ENCODE results near the gene SLC19A2. TPM values are rescaled to one million over a fixed set of nuclear protein-coding genes. Genes with fewer than 3 reads are reported as not detected.

SLC19A2 gene
- total and polyA plus RNA-seq, 3 experiments from 2014 or later: 0.62 to 9.3 (median 8.3) TPM

DNA sequence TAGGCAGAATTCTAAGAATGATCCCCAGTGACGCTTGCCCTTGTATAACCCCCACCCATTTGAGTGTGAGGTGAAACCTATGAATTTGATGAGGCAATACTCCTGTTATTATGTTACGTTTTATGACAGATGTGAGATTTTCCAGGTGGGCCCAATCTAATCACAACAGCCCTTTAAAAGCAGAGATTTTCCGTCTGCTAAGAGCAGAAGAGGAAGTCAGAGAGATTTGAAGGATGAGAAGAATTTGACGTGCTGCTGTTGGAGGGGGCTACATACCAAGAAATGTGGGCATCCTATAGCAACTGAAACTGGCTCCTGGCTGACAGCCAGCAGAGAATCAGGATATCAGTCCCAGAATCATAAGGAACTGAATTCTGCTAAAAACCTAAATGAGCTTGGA is 2.4 kb upstream of the SLC19A2 start:
- Histone ChIP-seq H3K4me3 (ENCODE audit: low read length) (no peak overlapping the region), H3K4me1 (ENCODE audit: insufficient read depth, low read length) (peaks cover 13% of the 10 kb centered on the region), H3K9me3 (ENCODE audit: low read length) (no peaks in the 10 kb centered on the region), H3K27me3 (ENCODE audit: insufficient read depth, low read length, poor library complexity, severe bottlenecking) (no peaks in the 10 kb centered on the region), H3K27ac (ENCODE audit: low read depth, low read length) (no peak overlapping the region), H3K36me3 (ENCODE audit: insufficient read depth, low read length) (no peaks in the 10 kb centered on the region)
- Mint-ChIP-seq H3K4me1 (peaks cover 30 to 32% (median 30%) of the 10 kb centered on the region in 3 donors), H3K4me3 (peak overlapping the region in 1 of 7 donors; percentile 50), H3K9me3 (no peaks in the 10 kb centered on the region), H3K27ac (no peak overlapping the region), H3K27me3 (peaks cover 7 to 10% of the 10 kb centered on the region in 2 donors), H3K36me3 (peaks cover 0 to 9% (median 0%) of the 10 kb centered on the region in 3 donors)
- ChIA-PET CTCF (no interaction called here), POLR2A (no interaction called here)
- no peak for DNase-seq

DNA sequence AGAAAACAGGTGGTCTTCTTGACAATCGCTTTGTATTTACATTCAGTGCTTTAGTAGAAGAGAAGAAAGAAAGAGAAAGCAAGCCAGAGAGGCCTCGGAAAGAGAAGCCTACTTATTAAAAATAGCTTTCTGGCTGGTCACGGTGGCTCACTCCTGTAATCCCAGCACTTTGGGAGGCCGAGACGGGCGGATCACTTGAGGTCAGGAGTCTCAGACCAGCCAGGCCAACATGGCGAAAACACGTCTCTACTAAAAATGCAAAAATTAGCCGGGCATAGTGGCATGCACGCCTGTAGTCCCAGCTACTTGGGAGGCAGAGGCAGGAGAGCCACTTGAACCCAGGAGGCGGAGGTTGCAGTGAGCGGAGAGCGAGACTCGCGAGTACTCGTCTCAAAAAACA is 1.8 kb upstream of the SLC19A2 start:
- ChIA-PET POLR2A (no interaction called here), CTCF (no interaction called here)
- no peak overlapping the region for H3K27ac Mint-ChIP-seq
- peak overlapping the region in 2 of 7 donors; percentile 52 to 100 for H3K4me3 Mint-ChIP-seq
- peaks cover 13% of the 10 kb centered on the region for H3K4me1 ChIP-seq (ENCODE audit: insufficient read depth, low read length)
- H3K9me3 Mint-ChIP-seq: no peaks in the 10 kb centered on the region
- H3K4me3 ChIP-seq (ENCODE audit: low read length): no peak overlapping the region
- H3K9me3 ChIP-seq (ENCODE audit: low read length): no peaks in the 10 kb centered on the region
- H3K4me1 Mint-ChIP-seq: peaks cover 30 to 33% (median 32%) of the 10 kb centered on the region in 3 donors
- DNase-seq: no peak
- H3K27me3 ChIP-seq (ENCODE audit: insufficient read depth, low read length, poor library complexity, severe bottlenecking): no peaks in the 10 kb centered on the region
- no peaks in the 10 kb centered on the region for H3K36me3 ChIP-seq (ENCODE audit: insufficient read depth, low read length)
- peaks cover 0 to 9% (median 0%) of the 10 kb centered on the region in 3 donors for H3K36me3 Mint-ChIP-seq
- H3K27ac ChIP-seq (ENCODE audit: low read depth, low read length): no peak overlapping the region
- peaks cover 6 to 7% of the 10 kb centered on the region in 2 donors for H3K27me3 Mint-ChIP-seq

- ChIA-PET POLR2A (no interaction called here), CTCF (no interaction called here)
- DNase-seq: no peak
- Mint-ChIP-seq H3K4me3 (peak overlapping the region in 4 of 7 donors; percentile 33 to 100 (median 94)), H3K9me3 (no peaks in the 10 kb centered on the region), H3K27ac (peak overlapping the region in 2 of 8 donors; percentile 83 to 97), H3K4me1 (peaks cover 30 to 34% (median 32%) of the 10 kb centered on the region in 3 donors), H3K36me3 (peaks cover 0 to 9% (median 0%) of the 10 kb centered on the region in 3 donors), H3K27me3 (peaks cover 5 to 6% of the 10 kb centered on the region in 2 donors)
- H3K4me1 ChIP-seq (ENCODE audit: insufficient read depth, low read length): peaks cover 13% of the 10 kb centered on the region
- H3K4me3 ChIP-seq (ENCODE audit: low read length): no peak overlapping the region
- no peak overlapping the region for H3K27ac ChIP-seq (ENCODE audit: low read depth, low read length)
- no peaks in the 10 kb centered on the region for H3K9me3 ChIP-seq (ENCODE audit: low read length)
- no peaks in the 10 kb centered on the region for H3K36me3 ChIP-seq (ENCODE audit: insufficient read depth, low read length)
- no peaks in the 10 kb centered on the region for H3K27me3 ChIP-seq (ENCODE audit: insufficient read depth, low read length, poor library complexity, severe bottlenecking)
These were observed 1.4 kb upstream of the SLC19A2 start for GRCh38 chr1:169487133-169487532.

- ChIA-PET CTCF (interaction anchor here (0.9 to 1.0 kb wide), 2 partner anchors 42 to 61 kb away, joined by 3 to 4 read pairs; no protein-coding TSS in a partner anchor), POLR2A (interaction anchor here (0.7 kb wide), 1 partner anchor 1144 kb away, joined by 4 read pairs; no protein-coding TSS in a partner anchor)
- H3K27ac Mint-ChIP-seq: peak overlapping the region; percentile 83 to 97 (median 94)
- Histone ChIP-seq H3K36me3 (ENCODE audit: insufficient read depth, low read length) (no peaks in the 10 kb centered on the region), H3K4me1 (ENCODE audit: insufficient read depth, low read length) (peaks cover 13% of the 10 kb centered on the region), H3K4me3 (ENCODE audit: low read length) (peak overlapping the region; percentile 88), H3K27me3 (ENCODE audit: insufficient read depth, low read length, poor library complexity, severe bottlenecking) (no peaks in the 10 kb centered on the region), H3K27ac (ENCODE audit: low read depth, low read length) (peak overlapping the region; percentile 78), H3K9me3 (ENCODE audit: low read length) (no peaks in the 10 kb centered on the region)
- no peak for DNase-seq
- peaks cover 30 to 34% (median 32%) of the 10 kb centered on the region in 3 donors for H3K4me1 Mint-ChIP-seq
- H3K9me3 Mint-ChIP-seq: no peaks in the 10 kb centered on the region
- peaks cover 4 to 6% of the 10 kb centered on the region in 2 donors for H3K27me3 Mint-ChIP-seq
- peak overlapping the region; percentile 88 to 100 (median 94) for H3K4me3 Mint-ChIP-seq
- peaks cover 0 to 9% (median 0%) of the 10 kb centered on the region in 3 donors for H3K36me3 Mint-ChIP-seq
These were observed 722 bp upstream of the SLC19A2 start for GRCh38 chr1:169486281-169487051.

DNA sequence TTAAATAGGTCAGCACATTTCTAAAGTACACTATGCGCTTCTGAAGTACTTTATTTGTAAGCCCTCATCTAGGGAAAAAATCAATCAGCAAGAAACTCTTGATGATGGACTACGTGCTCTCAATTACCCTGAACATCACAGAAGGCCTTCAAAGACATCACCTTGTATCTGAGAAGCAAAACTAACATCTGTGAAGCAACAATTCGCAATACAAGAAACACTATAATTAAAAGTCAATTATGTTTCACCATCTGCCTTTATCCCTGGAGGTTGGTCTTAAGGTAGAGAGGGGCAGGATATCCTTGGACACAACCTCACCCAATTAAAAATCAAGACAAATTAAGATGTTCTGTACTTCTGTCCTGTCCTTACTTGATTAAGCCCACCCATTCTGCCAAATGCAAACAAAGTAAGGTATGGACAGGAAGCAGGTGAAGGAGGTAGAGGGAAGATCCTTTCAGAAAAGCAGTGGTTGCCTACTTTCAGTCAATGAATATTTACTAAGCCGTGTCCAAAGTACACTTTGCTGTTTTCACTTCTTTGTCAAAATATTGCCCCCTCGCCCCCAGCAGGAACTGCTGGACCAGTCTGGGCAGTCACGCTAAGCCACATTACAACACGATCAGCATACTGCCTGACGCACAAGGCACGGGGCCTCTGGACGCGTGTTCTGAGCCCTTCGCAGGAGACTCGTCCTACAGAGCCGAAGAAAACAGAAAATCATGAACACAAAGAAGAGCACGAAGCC is 887 bp downstream of the SLC19A2 start:
- Mint-ChIP-seq H3K27me3 (peaks cover 4 to 6% of the 10 kb centered on the region in 2 donors), H3K27ac (peak overlapping the region; percentile 64 to 97 (median 92)), H3K36me3 (peaks cover 0 to 9% (median 0%) of the 10 kb centered on the region in 3 donors), H3K4me3 (peak overlapping the region; percentile 88 to 100 (median 94)), H3K9me3 (no peaks in the 10 kb centered on the region), H3K4me1 (peaks cover 32 to 38% (median 33%) of the 10 kb centered on the region in 3 donors)
- Histone ChIP-seq H3K4me3 (ENCODE audit: low read length) (peak overlapping the region; percentile 88), H3K27ac (ENCODE audit: low read depth, low read length) (peak overlapping the region; percentile 78), H3K36me3 (ENCODE audit: insufficient read depth, low read length) (no peaks in the 10 kb centered on the region), H3K4me1 (ENCODE audit: insufficient read depth, low read length) (peaks cover 13% of the 10 kb centered on the region), H3K9me3 (ENCODE audit: low read length) (no peaks in the 10 kb centered on the region), H3K27me3 (ENCODE audit: insufficient read depth, low read length, poor library complexity, severe bottlenecking) (no peaks in the 10 kb centered on the region)
- CTCF ChIA-PET: no interaction called here
- peak in 2 of 5 donors; percentile 6 to 7 for DNase-seq
- POLR2A ChIA-PET: no interaction called here

GRCh38 chr1:169484101-169484500 is 1.6 kb downstream of the SLC19A2 start:
- Histone ChIP-seq H3K9me3 (ENCODE audit: low read length) (no peaks in the 10 kb centered on the region), H3K27ac (ENCODE audit: low read depth, low read length) (peak overlapping the region; percentile 19), H3K4me3 (ENCODE audit: low read length) (no peak overlapping the region), H3K4me1 (ENCODE audit: insufficient read depth, low read length) (peaks cover 13% of the 10 kb centered on the region), H3K36me3 (ENCODE audit: insufficient read depth, low read length) (no peaks in the 10 kb centered on the region), H3K27me3 (ENCODE audit: insufficient read depth, low read length, poor library complexity, severe bottlenecking) (no peaks in the 10 kb centered on the region)
- Mint-ChIP-seq H3K27me3 (peaks cover 3 to 4% of the 10 kb centered on the region in 2 donors), H3K9me3 (no peaks in the 10 kb centered on the region), H3K4me1 (peaks cover 33 to 39% (median 38%) of the 10 kb centered on the region in 3 donors), H3K4me3 (peak overlapping the region; percentile 66 to 100 (median 94)), H3K36me3 (peaks cover 0 to 9% (median 0%) of the 10 kb centered on the region in 3 donors), H3K27ac (no peak overlapping the region)
- ChIA-PET CTCF (no interaction called here), POLR2A (no interaction called here)
- DNase-seq: no peak

GRCh38 chr1:169483500-169483966 is 2.2 kb downstream of the SLC19A2 start:
- H3K27ac Mint-ChIP-seq: no peak overlapping the region
- H3K27me3 Mint-ChIP-seq: peaks cover 2 to 4% of the 10 kb centered on the region in 2 donors
- peaks cover 33 to 39% (median 38%) of the 10 kb centered on the region in 3 donors for H3K4me1 Mint-ChIP-seq
- DNase-seq: no peak
- POLR2A ChIA-PET: no interaction called here
- peak overlapping the region in 4 of 7 donors; percentile 16 to 100 (median 48) for H3K4me3 Mint-ChIP-seq
- Histone ChIP-seq H3K36me3 (ENCODE audit: insufficient read depth, low read length) (no peaks in the 10 kb centered on the region), H3K4me1 (ENCODE audit: insufficient read depth, low read length) (peaks cover 13% of the 10 kb centered on the region), H3K4me3 (ENCODE audit: low read length) (no peak overlapping the region), H3K27ac (ENCODE audit: low read depth, low read length) (peak overlapping the region; percentile 33), H3K27me3 (ENCODE audit: insufficient read depth, low read length, poor library complexity, severe bottlenecking) (no peaks in the 10 kb centered on the region), H3K9me3 (ENCODE audit: low read length) (no peaks in the 10 kb centered on the region)
- no peaks in the 10 kb centered on the region for H3K9me3 Mint-ChIP-seq
- CTCF ChIA-PET: no interaction called here
- peaks cover 0 to 9% (median 0%) of the 10 kb centered on the region in 3 donors for H3K36me3 Mint-ChIP-seq
